Esophagus squamous epithelium (tissue), 5 donors: ENCODE results near the gene TAF12. TPM values are rescaled to one million over a fixed set of nuclear protein-coding genes. Genes with fewer than 3 reads are reported as not detected.

Source experiments
- DNase-seq: peaks from one replicate; lab custom pipeline; 2025; lab: John Stamatoyannopoulos, UW
- H3K27ac ChIP-seq, 4 donors: fragments of 200-600 bp; sonication (generic); one replicate each; pipeline ENCODE4 v1.5.1; 2016 to 2019; ENCODE audit warnings: mild to moderate bottlenecking in 1 of 4
- H3K27me3 ChIP-seq, 4 donors: fragments of 200-600 bp; sonication (generic); 1 replicate in 3 of 4; 2 replicates in 1 of 4; pipeline versions ENCODE4 v1.5.1 to v1.6.0; 2017 to 2021; ENCODE audit warnings: antibody characterized with exemption in 1 of 4
- H3K36me3 ChIP-seq, 3 donors: fragments of 200-600 bp; sonication (generic); one replicate each; pipeline ENCODE4 v1.5.1; 2016 to 2019
- H3K4me1 ChIP-seq, 3 donors: fragments of 200-600 bp; sonication (generic); one replicate each; pipeline ENCODE4 v1.5.1; 2017 to 2019
- H3K4me3 ChIP-seq, 4 donors: fragments of 200-600 bp; sonication (generic); 1 replicate in 3 of 4; 2 replicates in 1 of 4; pipeline ENCODE4 v1.5.1; 2016 to 2019; ENCODE audit warnings: mild to moderate bottlenecking in 2 of 4, moderate library complexity in 1 of 4
- H3K9me3 ChIP-seq, 3 donors: fragments of 200-600 bp; sonication (generic); one replicate each; pipeline ENCODE4 v1.5.1; 2016 to 2019
- POLR2A ChIP-seq, 4 donors: fragments of 450-650 bp; IDR thresholded peaks; one replicate each; pipeline ENCODE4 v1.6.1; 2017; ENCODE audit warnings: antibody characterized with exemption in 4 of 4, mild to moderate bottlenecking in 4 of 4, moderate library complexity in 3 of 4
- WGBS, 2 donors: methylation state at CpG; one replicate each; pipeline ENCODE4 v1.1.5; 2018; 5-methylcytosine and 5-hydroxymethylcytosine counted together
- intact Hi-C: fragments of 100-400 bp; cut with DNase I; formaldehyde crosslinking; loops from one replicate; pipeline ENCODE4 v1.15.0; 2022
- total RNA-seq, 4 donors: library from RNA; depleted of rRNA; stranded (reverse); fragments of >200 nt; gene quantifications; one replicate each; pipeline ENCODE4 v1.1.0, GENCODE V29; 2016
- TF ChIP-seq, protein P1 (sequence below), 6 experiments: fragments of 450-650 bp in 4 of 6; fragments of 200-600 bp in 2 of 6; sonication (generic) in 2 of 6; IDR thresholded peaks; one replicate each; pipeline ENCODE4 v1.5.1; 2016 to 2019; ENCODE audit warnings: antibody characterized with exemption in 6 of 6, mild to moderate bottlenecking in 4 of 6, moderate library complexity in 4 of 6
- donor health status: DM: yes; HTN: yes; CAD: no.

Gene TAF12
- total RNA-seq, 4 donors from 2014 or later = 7.6 to 20.1 (median 13.1) TPM

DNA sequence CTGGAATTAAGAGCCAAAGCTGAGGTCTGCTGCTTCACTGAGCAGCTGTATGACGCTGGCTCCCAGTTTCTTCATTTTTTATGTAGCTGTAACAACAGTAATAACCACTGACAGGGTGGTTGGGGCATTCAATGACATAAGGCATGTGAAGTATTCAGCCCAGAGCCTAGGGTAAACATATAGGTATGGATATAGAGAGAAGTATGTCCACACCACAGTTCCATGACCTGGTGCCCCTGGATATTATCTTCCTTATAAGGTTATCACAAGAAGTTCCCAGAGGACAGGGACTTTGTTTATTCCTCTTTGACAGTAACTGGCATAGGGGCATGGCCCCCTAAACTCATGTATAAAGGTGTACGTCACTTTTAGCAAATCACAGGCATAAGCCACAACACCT lies 36.1 kb downstream of the TAF12 start:
- Histone ChIP-seq H3K4me3 (no peak overlapping the region), H3K4me1 (peaks cover 0 to 9% (median 3%) of the 10 kb centered on the region in 3 donors), H3K27me3 (no peaks in the 10 kb centered on the region), H3K36me3 (peaks cover 16 to 95% (median 32%) of the 10 kb centered on the region in 3 donors), H3K9me3 (no peaks in the 10 kb centered on the region), H3K27ac (no peak overlapping the region)
- intact Hi-C loops = loop anchor here (10.0 kb wide), 1 partner anchor 202 kb away; no protein-coding TSS in a partner anchor
- no peak for TF ChIP-seq POLR2A (IDR thresholded peaks at IDR 0.05)
- TF ChIP-seq, protein P1, sequence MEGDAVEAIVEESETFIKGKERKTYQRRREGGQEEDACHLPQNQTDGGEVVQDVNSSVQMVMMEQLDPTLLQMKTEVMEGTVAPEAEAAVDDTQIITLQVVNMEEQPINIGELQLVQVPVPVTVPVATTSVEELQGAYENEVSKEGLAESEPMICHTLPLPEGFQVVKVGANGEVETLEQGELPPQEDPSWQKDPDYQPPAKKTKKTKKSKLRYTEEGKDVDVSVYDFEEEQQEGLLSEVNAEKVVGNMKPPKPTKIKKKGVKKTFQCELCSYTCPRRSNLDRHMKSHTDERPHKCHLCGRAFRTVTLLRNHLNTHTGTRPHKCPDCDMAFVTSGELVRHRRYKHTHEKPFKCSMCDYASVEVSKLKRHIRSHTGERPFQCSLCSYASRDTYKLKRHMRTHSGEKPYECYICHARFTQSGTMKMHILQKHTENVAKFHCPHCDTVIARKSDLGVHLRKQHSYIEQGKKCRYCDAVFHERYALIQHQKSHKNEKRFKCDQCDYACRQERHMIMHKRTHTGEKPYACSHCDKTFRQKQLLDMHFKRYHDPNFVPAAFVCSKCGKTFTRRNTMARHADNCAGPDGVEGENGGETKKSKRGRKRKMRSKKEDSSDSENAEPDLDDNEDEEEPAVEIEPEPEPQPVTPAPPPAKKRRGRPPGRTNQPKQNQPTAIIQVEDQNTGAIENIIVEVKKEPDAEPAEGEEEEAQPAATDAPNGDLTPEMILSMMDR (IDR thresholded peaks at IDR 0.05) = no peak
- no peak for DNase-seq
- WGBS, 2 donors = 83 to 93% methylated on average over 2 of the region's 2 CpGs

DNA sequence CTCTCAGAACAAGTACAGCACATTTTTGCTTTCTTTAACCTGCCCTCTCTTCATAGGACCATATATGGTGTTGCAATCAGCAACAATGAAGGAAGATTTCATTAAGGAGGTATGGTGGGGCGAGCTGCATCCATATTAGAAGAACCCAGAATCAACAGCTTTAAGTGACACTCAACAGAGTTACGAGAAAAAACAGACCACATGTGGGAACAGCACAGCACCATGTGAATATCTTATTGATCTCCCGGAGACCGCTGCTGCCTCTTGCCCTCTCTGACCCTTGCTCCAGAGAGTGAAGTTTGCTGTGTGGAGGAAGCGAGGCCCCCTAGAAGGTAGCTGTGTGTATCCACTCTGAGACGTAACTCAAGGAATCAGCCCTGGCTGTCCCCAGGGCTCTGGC lies 37.9 kb downstream of the TAF12 start:
- intact Hi-C loops = loop anchor here (5.0 to 10.0 kb wide), 2 partner anchors 83 to 200 kb away; no protein-coding TSS in a partner anchor

DNA sequence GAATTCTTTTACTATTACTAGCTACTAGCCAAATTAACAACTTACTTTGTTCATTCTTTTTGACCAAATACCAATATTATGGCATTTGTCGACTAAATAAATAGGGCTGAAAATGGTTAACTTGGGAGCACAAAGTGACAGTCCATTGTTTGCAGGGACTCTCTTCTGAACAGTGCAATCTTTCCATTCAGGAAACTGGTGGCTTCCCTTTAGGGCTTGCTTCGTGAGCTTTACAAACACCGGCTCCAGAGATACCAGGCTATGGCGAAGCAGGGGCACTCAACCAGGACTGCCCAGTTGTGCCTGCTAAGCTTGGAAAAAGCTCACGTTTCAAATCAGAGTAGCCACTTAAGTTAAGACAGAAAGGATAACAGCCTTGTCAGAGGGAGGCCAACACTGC lies 38.5 kb downstream of the TAF12 start:
- 89 to 90% methylated on average over 3 to 5 of the region's 5 CpGs for WGBS, 2 donors
- Histone ChIP-seq H3K4me1 (peaks cover 0 to 15% (median 5%) of the 10 kb centered on the region in 3 donors), H3K9me3 (no peaks in the 10 kb centered on the region), H3K4me3 (no peak overlapping the region), H3K27ac (no peak overlapping the region), H3K36me3 (peaks cover 16 to 81% (median 22%) of the 10 kb centered on the region in 3 donors), H3K27me3 (no peaks in the 10 kb centered on the region)
- no peak for TF ChIP-seq POLR2A (IDR thresholded peaks at IDR 0.05)
- TF ChIP-seq, protein P1 (IDR thresholded peaks at IDR 0.05) = no peak
- intact Hi-C loops = loop anchor here (5.0 to 10.0 kb wide), 2 partner anchors 82 to 200 kb away; no protein-coding TSS in a partner anchor
- DNase-seq = no peak

More for the DNA sequence above, 37.9 kb downstream of the TAF12 start:
- H3K9me3 ChIP-seq = no peaks in the 10 kb centered on the region
- H3K27me3 ChIP-seq = no peaks in the 10 kb centered on the region
- H3K27ac ChIP-seq = no peak overlapping the region
- WGBS, 2 donors = 85 to 91% methylated on average over 4 to 6 of the region's 6 CpGs
- H3K36me3 ChIP-seq = peaks cover 16 to 87% (median 22%) of the 10 kb centered on the region in 3 donors
- no peak for TF ChIP-seq POLR2A (IDR thresholded peaks at IDR 0.05)
- TF ChIP-seq, protein P1 (IDR thresholded peaks at IDR 0.05) = no peak
- peaks cover 0 to 15% (median 5%) of the 10 kb centered on the region in 3 donors for H3K4me1 ChIP-seq
- no peak overlapping the region for H3K4me3 ChIP-seq
- no peak for DNase-seq

DNA sequence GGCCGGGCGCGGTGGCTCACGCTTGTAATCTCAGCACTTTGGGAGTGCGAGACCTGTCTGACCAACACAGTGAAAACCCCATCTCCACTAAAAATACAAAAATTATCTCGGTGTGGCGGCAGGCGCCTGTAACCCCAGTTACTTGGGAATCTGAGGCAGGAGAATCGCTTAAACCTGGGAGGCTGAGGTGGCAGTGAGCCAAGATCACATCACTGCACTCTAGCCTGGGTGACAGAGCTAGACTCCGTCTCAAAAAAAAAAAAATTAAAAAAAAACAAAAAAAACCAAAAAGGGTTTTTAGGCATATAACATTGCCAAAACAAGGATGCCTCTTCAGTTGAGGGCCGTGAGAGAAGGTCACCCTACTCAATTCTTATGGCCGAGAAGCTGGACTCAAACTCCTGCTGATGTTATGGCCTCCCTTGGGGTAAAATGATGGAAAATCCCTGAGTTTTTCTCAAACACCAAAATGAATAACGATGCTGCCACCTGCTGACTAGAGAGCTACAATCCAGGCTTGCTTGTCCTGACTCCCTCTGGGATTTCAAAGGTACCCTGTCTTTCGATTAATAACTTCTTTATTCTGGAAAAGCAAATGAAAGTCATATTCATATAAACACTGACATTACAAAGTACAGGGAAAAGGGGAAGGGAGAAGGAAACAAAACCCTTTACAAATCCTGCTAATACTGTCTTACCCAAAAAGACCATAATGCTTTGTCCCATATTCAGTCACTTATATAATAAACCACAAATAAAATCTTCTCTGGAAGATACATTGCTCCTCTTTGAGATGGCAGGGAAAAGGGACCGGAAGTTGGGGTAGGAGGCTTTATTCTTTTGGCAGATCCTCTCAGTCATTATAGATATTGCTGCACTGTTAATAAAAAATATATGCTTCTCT lies 40.1 kb downstream of the TAF12 start:
- Histone ChIP-seq H3K27ac (no peak overlapping the region), H3K4me3 (no peak overlapping the region), H3K36me3 (peaks cover 16 to 65% (median 22%) of the 10 kb centered on the region in 3 donors), H3K27me3 (no peaks in the 10 kb centered on the region), H3K9me3 (no peaks in the 10 kb centered on the region), H3K4me1 (peaks cover 0 to 15% (median 5%) of the 10 kb centered on the region in 3 donors)
- intact Hi-C loops = loop anchor here (5.0 to 10.0 kb wide), 2 partner anchors 80 to 198 kb away; no protein-coding TSS in a partner anchor
- no peak for TF ChIP-seq POLR2A (IDR thresholded peaks at IDR 0.05)
- TF ChIP-seq, protein P1 (IDR thresholded peaks at IDR 0.05) = peak; percentile 37 to 72 (median 64)
- 66 to 67% methylated on average over 13 to 14 of the region's 15 CpGs for WGBS, 2 donors
- DNase-seq = no peak
